ENCODE data around the gene NEBL. TPM values are rescaled to one million over a fixed set of nuclear protein-coding genes. Genes with fewer than 3 reads are reported as not detected.

NEBL gene
- total and polyA plus RNA-seq, 9 of the 15 experiments (the other 6 are each of a cell fraction or from before 2014, with no cell fraction given): 0.82 to 14.6 (median 9.8) TPM

DNA sequence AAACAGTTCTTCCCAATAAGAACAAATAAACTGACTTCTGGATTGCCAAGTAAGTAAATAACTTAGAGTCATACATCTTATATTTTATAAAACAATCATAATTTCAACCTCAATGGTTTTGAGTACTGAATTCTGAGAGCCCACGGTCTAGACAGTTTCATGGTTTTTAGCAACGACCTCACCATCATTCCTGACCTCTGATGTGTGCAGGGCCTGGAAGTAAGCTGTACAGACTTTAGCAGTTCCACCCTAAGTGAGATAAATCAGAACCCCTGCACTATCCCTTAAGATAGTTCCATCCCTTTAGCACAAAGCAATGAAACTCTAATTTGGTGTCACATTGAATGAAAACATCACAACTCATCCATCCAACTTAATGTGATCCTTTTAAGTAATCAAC lies 86.0 kb downstream of the NEBL start:
- Histone ChIP-seq H3K4me2 (ENCODE audit: insufficient read depth, low read length) (no peak overlapping the region), H3K9me1 (ENCODE audit: control insufficient read depth, insufficient read depth, low read length) (no peaks in the 10 kb centered on the region), H3K4me1 (replicated peaks in 1 of 2; ENCODE audit: control insufficient read depth in 2 of 2, insufficient read depth in 2 of 2, low read length in 2 of 2) (no peaks in the 10 kb centered on the region), H2AFZ (ENCODE audit: low read depth, low read length) (no peak overlapping the region), H3K27ac (ENCODE audit: extremely low read depth, low read depth, low read length) (no peak overlapping the region), H3K79me2 (ENCODE audit: control insufficient read depth, insufficient read depth, low read length) (no peaks in the 10 kb centered on the region), H3K9ac (ENCODE audit: insufficient read depth in 1 of 2, low read depth in 2 of 2, low read length in 2 of 2) (no peak overlapping the region), H4K20me1 (replicated peaks; ENCODE audit: control insufficient read depth, insufficient read depth, low read length) (no peaks in the 10 kb centered on the region), H3K4me3 (no peak overlapping the region), H3K27me3 (ENCODE audit: control insufficient read depth in 2 of 2, insufficient read depth in 2 of 2, low read length in 2 of 2) (no peaks in the 10 kb centered on the region), H3K9me3 (replicated peaks; ENCODE audit: control insufficient read depth, insufficient read depth, low read depth, low read length) (no peaks in the 10 kb centered on the region), H3K36me3 (ENCODE audit: control insufficient read depth, insufficient read depth, low read length) (no peaks in the 10 kb centered on the region)
- POLR2A ChIA-PET: no interaction called here
- BruUV-seq (replicated peaks): no TSS peak
- in situ Hi-C loops (cut with MboI): no loop called here
- ATAC-seq: no peak
- no peak for FAIRE-seq
- no peak for DNase-seq (ENCODE audit: extremely low read depth in 1 of 4, low spot score in 3 of 4)
- WGBS (ENCODE audit: insufficient coverage, low coverage, missing lambda C conversion rate): 3% methylated on average over 2 of the region's 2 CpGs
- CTCF ChIA-PET (ENCODE audit: low intra/inter-chr PET ratio): no interaction called here
- intact Hi-C loops (cut with micrococcal nuclease): no loop called here
- TF ChIP-seq, protein P1, sequence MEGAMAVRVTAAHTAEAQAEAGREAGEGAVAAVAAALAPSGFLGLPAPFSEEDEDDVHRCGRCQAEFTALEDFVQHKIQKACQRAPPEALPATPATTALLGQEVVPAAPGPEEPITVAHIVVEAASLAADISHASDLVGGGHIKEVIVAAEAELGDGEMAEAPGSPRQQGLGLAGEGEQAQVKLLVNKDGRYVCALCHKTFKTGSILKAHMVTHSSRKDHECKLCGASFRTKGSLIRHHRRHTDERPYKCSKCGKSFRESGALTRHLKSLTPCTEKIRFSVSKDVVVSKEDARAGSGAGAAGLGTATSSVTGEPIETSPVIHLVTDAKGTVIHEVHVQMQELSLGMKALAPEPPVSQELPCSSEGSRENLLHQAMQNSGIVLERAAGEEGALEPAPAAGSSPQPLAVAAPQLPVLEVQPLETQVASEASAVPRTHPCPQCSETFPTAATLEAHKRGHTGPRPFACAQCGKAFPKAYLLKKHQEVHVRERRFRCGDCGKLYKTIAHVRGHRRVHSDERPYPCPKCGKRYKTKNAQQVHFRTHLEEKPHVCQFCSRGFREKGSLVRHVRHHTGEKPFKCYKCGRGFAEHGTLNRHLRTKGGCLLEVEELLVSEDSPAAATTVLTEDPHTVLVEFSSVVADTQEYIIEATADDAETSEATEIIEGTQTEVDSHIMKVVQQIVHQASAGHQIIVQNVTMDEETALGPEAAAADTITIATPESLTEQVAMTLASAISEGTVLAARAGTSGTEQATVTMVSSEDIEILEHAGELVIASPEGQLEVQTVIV (CRISPR knock-in tag; IDR thresholded peaks at IDR 0.05; ENCODE audit: borderline replicate concordance): no peak
- TF ChIP-seq MYBL2 (IDR thresholded peaks at IDR 0.05; ENCODE audit: low read depth) (no peak), MYBL2 (CRISPR knock-in tag; IDR thresholded peaks at IDR 0.05; ENCODE audit: borderline replicate concordance) (no peak), ZFP36 (IDR thresholded peaks at IDR 0.05; ENCODE audit: low read depth, low read length, partially characterized antibody) (no peak), RBM25 (IDR thresholded peaks at IDR 0.05; ENCODE audit: low read depth, low read length, severe bottlenecking) (no peak), CBX5 (IDR thresholded peaks at IDR 0.05; ENCODE audit: borderline replicate concordance, low read depth) (no peak)
- TF ChIP-seq, protein P2, sequence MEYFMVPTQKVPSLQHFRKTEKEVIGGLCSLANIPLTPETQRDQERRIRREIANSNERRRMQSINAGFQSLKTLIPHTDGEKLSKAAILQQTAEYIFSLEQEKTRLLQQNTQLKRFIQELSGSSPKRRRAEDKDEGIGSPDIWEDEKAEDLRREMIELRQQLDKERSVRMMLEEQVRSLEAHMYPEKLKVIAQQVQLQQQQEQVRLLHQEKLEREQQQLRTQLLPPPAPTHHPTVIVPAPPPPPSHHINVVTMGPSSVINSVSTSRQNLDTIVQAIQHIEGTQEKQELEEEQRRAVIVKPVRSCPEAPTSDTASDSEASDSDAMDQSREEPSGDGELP (CRISPR knock-in tag; IDR thresholded peaks at IDR 0.05; ENCODE audit: borderline replicate concordance): no peak
- TF ChIP-seq, protein P3, sequence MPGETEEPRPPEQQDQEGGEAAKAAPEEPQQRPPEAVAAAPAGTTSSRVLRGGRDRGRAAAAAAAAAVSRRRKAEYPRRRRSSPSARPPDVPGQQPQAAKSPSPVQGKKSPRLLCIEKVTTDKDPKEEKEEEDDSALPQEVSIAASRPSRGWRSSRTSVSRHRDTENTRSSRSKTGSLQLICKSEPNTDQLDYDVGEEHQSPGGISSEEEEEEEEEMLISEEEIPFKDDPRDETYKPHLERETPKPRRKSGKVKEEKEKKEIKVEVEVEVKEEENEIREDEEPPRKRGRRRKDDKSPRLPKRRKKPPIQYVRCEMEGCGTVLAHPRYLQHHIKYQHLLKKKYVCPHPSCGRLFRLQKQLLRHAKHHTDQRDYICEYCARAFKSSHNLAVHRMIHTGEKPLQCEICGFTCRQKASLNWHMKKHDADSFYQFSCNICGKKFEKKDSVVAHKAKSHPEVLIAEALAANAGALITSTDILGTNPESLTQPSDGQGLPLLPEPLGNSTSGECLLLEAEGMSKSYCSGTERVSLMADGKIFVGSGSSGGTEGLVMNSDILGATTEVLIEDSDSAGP (CRISPR knock-in tag; IDR thresholded peaks at IDR 0.05): no peak
